Measurements from ENCODE around the gene KIF3B. TPM values are rescaled to one million over a fixed set of nuclear protein-coding genes. Genes with fewer than 3 reads are reported as not detected.

KIF3B gene
- total and polyA plus RNA-seq, 2 of the 13 experiments (the other 11 are each of a cell fraction or from before 2014, with no cell fraction given), result 23.6 to 28.8 TPM

- TF ChIP-seq YY1 (IDR thresholded peaks at IDR 0.05; ENCODE audit: insufficient read depth, insufficient replicate concordance, low read depth, low read length), result no peak
- no peak for TF ChIP-seq SNAI1 (CRISPR knock-in tag; IDR thresholded peaks at IDR 0.05; ENCODE audit: borderline replicate concordance)
- no peak for TF ChIP-seq KMT2B (CRISPR knock-in tag; IDR thresholded peaks at IDR 0.05)
- no peak for TF ChIP-seq ZNF792 (CRISPR knock-in tag; IDR thresholded peaks at IDR 0.05)
- no peak; the same call in 1 of the 2 replicates for TF ChIP-seq MIER3 (CRISPR knock-in tag; IDR thresholded peaks at IDR 0.05; ENCODE audit: borderline replicate concordance)
- no peak for TF ChIP-seq MAFK (conservative IDR thresholded peaks at IDR 0.05 in 1 of 2, IDR thresholded peaks at IDR 0.05 in 1 of 2; ENCODE audit: low read length in 2 of 2)
- TF ChIP-seq ZNF841 (CRISPR knock-in tag; IDR thresholded peaks at IDR 0.05; ENCODE audit: borderline replicate concordance), result no peak
- peak; percentile 8; the same call in 1 of the 2 replicates for TF ChIP-seq ELF1 (CRISPR knock-in tag; IDR thresholded peaks at IDR 0.05)
- peak; percentile 10; the same call in 1 of the 2 replicates for TF ChIP-seq THAP11 (CRISPR knock-in tag; IDR thresholded peaks at IDR 0.05)
- TF ChIP-seq SNAPC4 (CRISPR knock-in tag; IDR thresholded peaks at IDR 0.05), result no peak
- TF ChIP-seq FOXJ3 (CRISPR knock-in tag; IDR thresholded peaks at IDR 0.05; ENCODE audit: borderline replicate concordance), result no peak
These were observed 61.7 kb downstream of the KIF3B start (continued) for GRCh38 chr20:32339116-32339515.
